CD4-positive, alpha-beta T cell (primary cell): ENCODE data around the gene KCNK1. TPM values are rescaled to one million over a fixed set of nuclear protein-coding genes. Genes with fewer than 3 reads are reported as not detected.
"Not testable (repeated sequence)": the region's sequence is repeated elsewhere in the genome, so short reads cannot be mapped to it uniquely, and the experiment has no call there.

ENCODE experiments used
- ATAC-seq: fragments of 200-7000 bp; cut with Tn5 transposase; one replicate; pipeline ENCODE4 v1.10.0; 2022; ENCODE audit warnings: mild to moderate bottlenecking; ENCODE audit not compliant: poor library complexity
- CTCF ChIA-PET: fragments of 350-600 bp; sonication (Branson Sonifier 250); formaldehyde crosslinking; loops from one replicate; lab custom pipeline; 2021; ENCODE audit warnings: antibody characterized with exemption, inconsistent platforms; lab: Charles Lee
- POLR2A ChIA-PET: fragments of 350-600 bp; sonication (Branson Sonifier 250); formaldehyde crosslinking; loops from one replicate; lab custom pipeline; 2021; ENCODE audit warnings: antibody characterized with exemption, inconsistent platforms; lab: Charles Lee
- DNase-seq, 14 experiments: peaks; one replicate each; pipeline ENCODE4 v3.0.0-alpha.2; 2013 to 2020; ENCODE audit warnings: mixed read lengths in 2 of 14
- H3K27ac ChIP-seq, 2 donors: one replicate each; pipeline versions ENCODE4 v1.5.1 to v1.7.0; 2013; ENCODE audit warnings: low read length in 2 of 2, low read depth in 1 of 2, mild to moderate bottlenecking in 1 of 2
- H3K27me3 ChIP-seq, 2 experiments: 1 replicate in 1 of 2; 2 replicates in 1 of 2; pipeline versions ENCODE4 v1.6.1 to v1.7.0; 2013; ENCODE audit warnings: low read length in 2 of 2, control low read depth in 1 of 2, mild to moderate bottlenecking in 1 of 2, moderate library complexity in 1 of 2; ENCODE audit not compliant: insufficient read depth in 2 of 2, control insufficient read depth in 1 of 2
- H3K36me3 ChIP-seq: one replicate; pipeline ENCODE4 v1.6.1; 2013; ENCODE audit warnings: low read length, control low read depth; ENCODE audit not compliant: insufficient read depth
- H3K4me1 ChIP-seq: one replicate; pipeline ENCODE4 v1.6.1; 2013; ENCODE audit warnings: low read length, control low read depth; ENCODE audit not compliant: insufficient read depth
- H3K4me3 ChIP-seq: one replicate; pipeline ENCODE4 v1.5.1; 2013; ENCODE audit warnings: mild to moderate bottlenecking, low read length, moderate library complexity
- H3K9me3 ChIP-seq, 2 experiments: 1 replicate in 1 of 2; 2 replicates in 1 of 2; pipeline versions ENCODE4 v1.6.1 to v1.7.0; 2013; ENCODE audit warnings: low read length in 2 of 2, mild to moderate bottlenecking in 2 of 2, control low read depth in 1 of 2, moderate library complexity in 1 of 2; ENCODE audit not compliant: control insufficient read depth in 1 of 2, insufficient read depth in 1 of 2
- H3K27ac Mint-ChIP-seq: one replicate; pipeline ENCODE4 v1.8.0; 2020; ENCODE audit warnings: mixed read lengths
- H3K27me3 Mint-ChIP-seq: one replicate; pipeline ENCODE4 v1.8.0; 2021; ENCODE audit warnings: mixed read lengths
- H3K36me3 Mint-ChIP-seq: one replicate; pipeline ENCODE4 v1.8.0; 2021; ENCODE audit warnings: low read depth, mixed read lengths
- H3K4me1 Mint-ChIP-seq: one replicate; pipeline ENCODE4 v1.8.0; 2021; ENCODE audit warnings: low read depth, mixed read lengths
- H3K4me3 Mint-ChIP-seq: one replicate; pipeline ENCODE4 v1.8.0; 2020; ENCODE audit warnings: mild to moderate bottlenecking, mixed read lengths
- H3K9me3 Mint-ChIP-seq: one replicate; pipeline ENCODE4 v1.8.0; 2020; ENCODE audit warnings: mixed read lengths
- intact Hi-C, 2 experiments: fragments of 100-400 bp; cut with DNase I in 1 of 2; cut with micrococcal nuclease in 1 of 2; formaldehyde crosslinking; loops; one replicate each; pipeline versions ENCODE4 v1.15.1 to v1.9.0; 2023 to 2025; cut with DNase I, micrococcal nuclease
- total RNA-seq, 174 experiments: library from RNA in 2 of 174; stranded (reverse) in 2 of 174; gene quantifications; one replicate each; pipeline ENCODE4 v1.2.3 and lab custom pipeline; 2021 to 2026
- TF ChIP-seq, protein P1 (sequence below): fragments of 200-600 bp; IDR thresholded peaks from one replicate; pipeline ENCODE4 v1.8.0; 2022; ENCODE audit warnings: antibody characterized with exemption, mild to moderate bottlenecking

Gene KCNK1
- total RNA-seq, 2 experiments from 2014 or later: not detected

DNA sequence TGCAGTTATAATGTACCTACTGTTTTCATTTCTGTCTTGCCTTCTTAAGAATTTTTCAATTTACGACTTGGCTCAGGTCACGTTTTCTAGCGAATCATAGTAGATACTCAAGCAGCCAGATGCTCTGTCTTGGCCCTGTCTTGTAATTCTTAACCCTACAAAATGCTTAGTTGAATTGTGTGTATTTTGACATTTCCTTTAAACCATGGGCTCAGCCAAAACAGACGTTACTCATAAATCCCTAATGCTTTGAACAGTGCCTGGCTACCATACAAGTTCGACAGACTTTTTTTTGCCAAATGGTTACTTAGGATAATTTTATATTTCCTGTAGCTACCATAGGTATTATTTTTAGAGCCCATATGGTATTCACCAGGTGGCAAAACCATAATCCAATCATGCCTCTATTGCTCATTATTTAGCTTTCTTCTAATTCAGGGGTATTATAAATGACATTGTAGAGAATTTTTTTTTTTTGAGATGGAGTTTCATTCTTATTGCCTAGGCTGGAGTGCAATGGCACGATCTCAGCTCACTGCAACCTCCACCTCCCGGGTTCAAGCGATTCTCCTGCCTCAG is 54.3 kb downstream of the KCNK1 start:
- H3K4me1 ChIP-seq: no peaks in the 10 kb centered on the region
- Mint-ChIP-seq H3K4me1 (no peaks in the 10 kb centered on the region), H3K36me3 (no peaks in the 10 kb centered on the region), H3K4me3 (no peak overlapping the region), H3K27me3 (peaks cover 11% of the 10 kb centered on the region), H3K9me3 (no peaks in the 10 kb centered on the region), H3K27ac (no peak overlapping the region)
- ATAC-seq (no peak), DNase-seq (no peak)
- POLR2A ChIA-PET: no interaction called here
- CTCF ChIA-PET: no interaction called here
- intact Hi-C loops: no loop called here
- no peak overlapping the region for H3K4me3 ChIP-seq
- TF ChIP-seq, protein P1, sequence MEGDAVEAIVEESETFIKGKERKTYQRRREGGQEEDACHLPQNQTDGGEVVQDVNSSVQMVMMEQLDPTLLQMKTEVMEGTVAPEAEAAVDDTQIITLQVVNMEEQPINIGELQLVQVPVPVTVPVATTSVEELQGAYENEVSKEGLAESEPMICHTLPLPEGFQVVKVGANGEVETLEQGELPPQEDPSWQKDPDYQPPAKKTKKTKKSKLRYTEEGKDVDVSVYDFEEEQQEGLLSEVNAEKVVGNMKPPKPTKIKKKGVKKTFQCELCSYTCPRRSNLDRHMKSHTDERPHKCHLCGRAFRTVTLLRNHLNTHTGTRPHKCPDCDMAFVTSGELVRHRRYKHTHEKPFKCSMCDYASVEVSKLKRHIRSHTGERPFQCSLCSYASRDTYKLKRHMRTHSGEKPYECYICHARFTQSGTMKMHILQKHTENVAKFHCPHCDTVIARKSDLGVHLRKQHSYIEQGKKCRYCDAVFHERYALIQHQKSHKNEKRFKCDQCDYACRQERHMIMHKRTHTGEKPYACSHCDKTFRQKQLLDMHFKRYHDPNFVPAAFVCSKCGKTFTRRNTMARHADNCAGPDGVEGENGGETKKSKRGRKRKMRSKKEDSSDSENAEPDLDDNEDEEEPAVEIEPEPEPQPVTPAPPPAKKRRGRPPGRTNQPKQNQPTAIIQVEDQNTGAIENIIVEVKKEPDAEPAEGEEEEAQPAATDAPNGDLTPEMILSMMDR: no peak
- H3K36me3 ChIP-seq: no peaks in the 10 kb centered on the region
- no peak overlapping the region for H3K27ac ChIP-seq
- no peaks in the 10 kb centered on the region for H3K9me3 ChIP-seq
- peaks cover 0 to 3% of the 10 kb centered on the region in 2 experiments for H3K27me3 ChIP-seq

DNA sequence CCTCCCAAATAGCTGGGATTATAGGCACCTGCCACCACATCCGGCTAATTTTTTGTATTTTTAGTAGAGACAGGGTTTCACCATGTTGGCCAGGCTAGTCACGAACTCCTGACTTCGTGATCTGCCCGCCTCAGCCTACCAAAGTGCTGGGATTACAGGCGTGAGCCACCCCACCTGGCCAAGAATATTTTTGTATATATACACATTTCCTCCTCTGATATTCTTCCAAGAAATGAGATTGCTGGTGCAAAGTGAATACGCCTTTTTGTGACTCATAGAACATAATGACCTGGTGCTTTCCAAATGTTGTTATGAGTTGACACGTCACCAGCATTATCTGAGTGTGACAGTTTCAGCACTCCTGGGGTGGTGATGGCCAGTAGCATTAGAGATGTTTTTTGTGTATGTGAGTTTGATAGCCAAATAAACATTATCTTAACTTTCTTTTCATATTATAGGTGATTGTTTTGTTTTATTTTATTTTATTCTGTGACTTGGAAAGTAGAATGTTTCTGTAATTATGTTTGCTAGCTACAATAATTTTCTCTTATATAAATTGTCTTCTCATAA is 54.9 kb downstream of the KCNK1 start:
- H3K4me3 Mint-ChIP-seq: no peak overlapping the region
- no peaks in the 10 kb centered on the region for H3K36me3 ChIP-seq
- no peak overlapping the region for H3K27ac ChIP-seq
- no peaks in the 10 kb centered on the region for H3K9me3 Mint-ChIP-seq
- intact Hi-C loops: no loop called here
- H3K4me1 Mint-ChIP-seq: no peaks in the 10 kb centered on the region
- DNase-seq (no peak), ATAC-seq (no peak)
- TF ChIP-seq, protein P1: no peak
- POLR2A ChIA-PET: no interaction called here
- H3K4me1 ChIP-seq: no peaks in the 10 kb centered on the region
- no peak overlapping the region for H3K4me3 ChIP-seq
- no peaks in the 10 kb centered on the region for H3K9me3 ChIP-seq
- peaks cover 16% of the 10 kb centered on the region for H3K27me3 Mint-ChIP-seq
- H3K27me3 ChIP-seq: peaks cover 0 to 3% of the 10 kb centered on the region in 2 experiments
- CTCF ChIA-PET: no interaction called here
- H3K27ac Mint-ChIP-seq: no peak overlapping the region
- H3K36me3 Mint-ChIP-seq: no peaks in the 10 kb centered on the region

DNA sequence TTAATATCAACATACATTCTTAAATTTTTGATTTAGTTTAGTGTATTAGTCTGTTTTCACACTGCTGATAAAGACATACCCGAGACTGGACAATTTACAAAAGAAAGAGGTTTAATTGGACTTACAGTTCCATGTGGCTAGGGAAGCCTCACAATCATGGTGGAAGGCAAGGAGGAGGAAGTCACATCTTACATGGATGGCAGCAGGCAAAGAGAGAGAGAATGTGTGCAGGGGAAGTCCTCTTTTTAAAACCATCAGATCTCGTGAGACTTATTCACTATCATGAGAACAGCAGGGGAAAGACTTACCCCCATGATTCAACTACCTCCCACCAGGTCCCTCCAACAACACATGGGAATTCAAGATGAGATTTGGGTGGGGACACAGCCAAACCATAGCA is 56.5 kb downstream of the KCNK1 start:
- peaks cover 20% of the 10 kb centered on the region for H3K27me3 Mint-ChIP-seq
- H3K27ac ChIP-seq, CTCF ChIA-PET, H3K9me3 Mint-ChIP-seq, H3K4me1 ChIP-seq, intact Hi-C loops, H3K36me3 Mint-ChIP-seq, H3K4me3 ChIP-seq, DNase-seq, ATAC-seq, H3K36me3 ChIP-seq, H3K4me1 Mint-ChIP-seq, H3K9me3 ChIP-seq, H3K27ac Mint-ChIP-seq, H3K4me3 Mint-ChIP-seq, POLR2A ChIA-PET, H3K27me3 ChIP-seq: not testable (repeated sequence)

DNA sequence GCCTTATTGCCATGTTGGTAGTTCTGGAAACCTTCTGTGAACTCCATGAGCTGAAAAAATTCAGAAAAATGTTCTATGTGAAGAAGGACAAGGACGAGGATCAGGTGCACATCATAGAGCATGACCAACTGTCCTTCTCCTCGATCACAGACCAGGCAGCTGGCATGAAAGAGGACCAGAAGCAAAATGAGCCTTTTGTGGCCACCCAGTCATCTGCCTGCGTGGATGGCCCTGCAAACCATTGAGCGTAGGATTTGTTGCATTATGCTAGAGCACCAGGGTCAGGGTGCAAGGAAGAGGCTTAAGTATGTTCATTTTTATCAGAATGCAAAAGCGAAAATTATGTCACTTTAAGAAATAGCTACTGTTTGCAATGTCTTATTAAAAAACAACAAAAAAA is 57.4 kb downstream of the KCNK1 start:
- ATAC-seq (no peak), DNase-seq (no peak)
- Histone ChIP-seq H3K4me3 (no peak overlapping the region), H3K9me3 (no peaks in the 10 kb centered on the region), H3K27ac (no peak overlapping the region), H3K36me3 (no peaks in the 10 kb centered on the region), H3K4me1 (no peaks in the 10 kb centered on the region), H3K27me3 (peaks cover 0 to 3% of the 10 kb centered on the region in 2 experiments)
- TF ChIP-seq, protein P1: no peak
- intact Hi-C loops: no loop called here
- CTCF ChIA-PET: no interaction called here
- Mint-ChIP-seq H3K4me3 (no peak overlapping the region), H3K36me3 (no peaks in the 10 kb centered on the region), H3K27ac (no peak overlapping the region), H3K4me1 (no peaks in the 10 kb centered on the region), H3K9me3 (no peaks in the 10 kb centered on the region), H3K27me3 (peaks cover 20% of the 10 kb centered on the region)
- POLR2A ChIA-PET: no interaction called here
